ENCODE data around the gene ELF5. TPM values are rescaled to one million over a fixed set of nuclear protein-coding genes. Genes with fewer than 3 reads are reported as not detected.

The ELF5 gene
- polyA plus RNA-seq, 4 donors = 53.8 to 87.5 (median 74.9) TPM

DNA sequence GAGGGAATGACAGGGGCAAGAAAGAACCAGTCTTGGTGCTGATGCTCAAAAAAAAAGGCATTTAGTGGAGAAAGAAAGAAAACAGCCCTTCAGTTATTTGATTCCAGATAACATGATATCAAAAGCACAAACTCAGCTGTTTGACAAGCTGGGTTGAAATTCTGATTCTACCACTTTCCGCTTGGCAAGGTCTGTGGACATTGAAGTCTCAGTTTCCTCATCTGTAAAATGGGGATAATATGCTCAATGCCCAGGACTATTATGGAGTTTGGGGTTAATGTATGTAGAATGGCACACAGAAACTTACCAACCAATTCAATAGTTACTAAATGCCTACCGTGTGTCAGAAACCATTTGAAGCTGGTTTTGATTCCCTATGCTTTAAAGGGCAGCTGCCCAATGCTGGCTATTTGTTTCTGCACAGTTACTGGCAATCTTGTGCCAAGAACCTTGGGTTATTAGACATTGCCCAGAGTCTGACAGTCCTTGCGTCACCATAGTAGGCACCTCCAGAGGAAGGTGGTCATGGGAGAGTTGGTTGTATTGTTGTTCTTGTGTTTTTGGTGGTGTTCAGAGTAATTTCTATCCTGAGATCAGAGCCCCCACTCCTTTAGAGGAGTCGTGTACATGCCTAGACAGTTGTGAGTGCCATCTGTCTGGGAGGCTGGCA, 19.5 kb downstream of the ELF5 start:
- no peak for DNase-seq (ENCODE audit: low read depth in 4 of 4, low spot score in 2 of 4)

- DNase-seq (ENCODE audit: low read depth in 4 of 4, low spot score in 2 of 4) = no peak
These were observed 20.1 kb downstream of the ELF5 start for GRCh38 chr11:34493468-34493867.

GRCh38 chr11:34492806-34493414, 20.7 kb downstream of the ELF5 start:
- DNase-seq (ENCODE audit: low read depth in 4 of 4, low spot score in 2 of 4) = peak in 2 of 4 donors; percentile 32 to 57

- no peak for DNase-seq (ENCODE audit: low read depth in 4 of 4, low spot score in 2 of 4)
These were observed 23.3 kb downstream of the ELF5 start for GRCh38 chr11:34490304-34490703.

- no peak for DNase-seq (ENCODE audit: low read depth in 4 of 4, low spot score in 2 of 4)
These were observed 24.6 kb downstream of the ELF5 start for GRCh38 chr11:34488855-34489557.

DNA sequence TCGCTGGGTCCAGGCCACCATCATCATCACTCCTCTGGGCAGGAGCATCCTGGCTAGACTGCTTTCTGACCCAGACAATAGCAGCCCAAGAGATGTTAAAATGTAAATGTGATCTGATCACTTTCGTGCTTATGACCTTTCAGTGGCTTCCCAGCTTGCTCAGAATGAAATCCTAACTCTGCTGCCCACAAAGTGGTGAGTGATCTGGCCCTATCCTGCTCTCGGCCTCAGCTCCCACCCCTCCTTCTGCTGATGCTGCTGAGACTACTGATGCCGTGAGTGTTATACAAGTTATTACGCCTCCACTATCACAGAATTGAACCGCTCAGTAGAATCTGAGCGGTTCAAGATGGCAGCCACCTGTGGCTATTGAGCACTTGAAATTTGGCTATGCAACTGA, 26.2 kb downstream of the ELF5 start:
- DNase-seq (ENCODE audit: low read depth in 4 of 4, low spot score in 2 of 4) = no peak

- DNase-seq (ENCODE audit: low read depth in 4 of 4, low spot score in 2 of 4) = no peak
These were observed 30.3 kb downstream of the ELF5 start for GRCh38 chr11:34483106-34483874.

GRCh38 chr11:34481307-34481706, 32.3 kb downstream of the ELF5 start:
- DNase-seq (ENCODE audit: low read depth in 4 of 4, low spot score in 2 of 4) = no peak

DNA sequence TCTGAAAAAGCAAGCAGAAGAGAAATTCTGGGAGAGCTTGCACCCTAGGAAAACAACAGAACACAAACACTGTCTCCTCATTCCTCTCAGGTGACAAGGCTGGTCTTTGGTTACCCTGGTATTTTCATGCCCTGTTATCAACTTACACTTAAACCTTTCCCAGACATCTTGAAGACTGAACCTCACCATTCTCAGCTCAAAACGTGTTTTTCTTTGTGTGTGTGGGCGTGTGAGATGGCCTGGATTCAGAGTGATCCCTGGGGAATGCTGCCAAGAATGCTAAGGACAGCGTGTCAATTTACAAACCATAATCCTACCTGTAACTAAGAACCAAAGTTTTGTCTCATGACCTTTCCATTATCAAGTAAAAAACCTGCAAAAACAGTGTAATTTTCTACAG, 33.3 kb downstream of the ELF5 start:
- no peak for DNase-seq (ENCODE audit: low read depth in 4 of 4, low spot score in 2 of 4)

DNA sequence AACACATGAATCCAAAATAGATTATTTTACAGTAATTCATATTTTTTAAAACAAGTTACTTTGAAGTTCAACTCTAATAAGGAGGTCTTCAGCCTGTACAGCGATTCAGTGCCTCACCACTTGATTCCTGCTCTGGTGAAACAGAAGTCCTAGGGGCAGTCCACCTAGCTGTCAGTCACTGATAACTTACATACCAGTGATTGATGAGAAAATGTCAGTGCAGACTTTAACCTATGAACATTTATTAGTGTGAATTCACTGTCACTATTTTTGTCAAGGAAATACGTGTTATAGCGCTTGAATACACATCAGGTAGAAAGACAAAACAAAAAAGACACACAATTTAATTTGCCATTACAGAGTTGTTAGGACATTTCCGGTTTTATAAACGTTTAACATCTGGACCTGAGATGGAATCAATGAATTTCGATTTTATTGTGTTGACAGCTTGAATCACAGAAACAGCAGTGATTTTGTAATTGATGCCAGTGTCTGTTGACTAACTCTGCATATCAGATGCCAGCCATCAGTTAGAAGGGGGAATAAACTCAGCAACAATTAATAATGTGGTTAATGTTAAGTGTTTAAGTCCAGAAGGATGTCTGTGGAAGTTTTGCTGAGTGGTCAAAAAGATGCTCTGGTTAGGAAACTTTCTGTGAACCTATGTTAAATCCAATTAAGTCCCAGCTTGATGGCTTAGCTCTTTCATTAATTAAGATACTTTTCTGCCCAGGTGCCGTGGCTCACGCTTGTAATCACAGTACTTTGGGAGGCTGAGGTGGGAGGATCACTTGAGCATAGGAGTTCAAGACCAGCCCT, 34.5 kb downstream of the ELF5 start:
- no peak for DNase-seq (ENCODE audit: low read depth in 4 of 4, low spot score in 2 of 4)

DNA sequence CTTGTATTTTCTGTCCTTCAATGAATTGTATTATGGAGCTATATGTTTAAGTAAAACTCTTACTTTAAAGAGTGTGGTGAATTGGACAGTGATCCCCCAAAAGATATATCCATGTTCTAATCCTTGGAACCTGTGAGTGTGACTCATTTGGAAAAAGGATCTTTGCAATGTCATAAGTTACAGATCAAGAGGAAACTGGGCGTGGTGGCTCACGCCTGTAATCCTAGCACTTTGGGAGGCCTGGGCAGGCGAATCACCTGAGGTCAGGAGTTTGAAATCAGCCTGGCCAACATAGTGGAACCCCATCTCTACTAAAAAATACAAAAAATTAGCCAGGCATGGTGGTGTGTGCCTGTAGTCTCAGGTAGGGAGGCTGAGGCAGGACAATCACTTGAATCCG, 36.7 kb downstream of the ELF5 start:
- DNase-seq (ENCODE audit: low read depth in 4 of 4, low spot score in 2 of 4) = no peak

- no peak for DNase-seq (ENCODE audit: low read depth in 4 of 4, low spot score in 2 of 4)
These were observed 37.9 kb downstream of the ELF5 start for GRCh38 chr11:34475656-34476055.

- DNase-seq (ENCODE audit: low read depth in 4 of 4, low spot score in 2 of 4) = no peak
These were observed 39.9 kb downstream of the ELF5 start for GRCh38 chr11:34473603-34474169.

- no peak for DNase-seq (ENCODE audit: low read depth in 4 of 4, low spot score in 2 of 4)
These were observed 45.3 kb downstream of the ELF5 start for GRCh38 chr11:34468209-34468841.

GRCh38 chr11:34466802-34467488, 46.6 kb downstream of the ELF5 start:
- no peak for DNase-seq (ENCODE audit: low read depth in 4 of 4, low spot score in 2 of 4)

DNA sequence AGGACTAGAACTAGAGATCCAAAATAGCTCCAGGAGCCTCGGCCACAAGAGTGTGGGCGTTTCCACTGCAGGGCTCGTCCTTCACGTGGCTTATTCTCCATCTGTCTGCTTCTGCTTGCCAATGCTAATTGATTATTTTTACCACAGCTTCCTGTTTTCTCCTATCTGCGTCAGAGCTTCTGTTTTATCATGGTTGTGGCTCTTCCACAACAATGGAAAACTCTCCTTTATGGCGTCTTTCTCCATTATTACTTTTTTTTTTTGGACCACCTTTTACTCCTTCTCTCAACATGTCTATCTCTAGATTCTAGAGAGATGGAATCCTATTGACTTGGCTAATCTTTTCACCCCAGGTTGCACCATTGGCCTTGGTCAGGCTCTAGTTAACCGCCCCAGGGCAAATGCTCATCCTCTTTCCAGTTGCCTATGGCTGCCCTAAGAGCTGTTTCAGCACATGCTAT, 49.0 kb downstream of the ELF5 start:
- no peak for DNase-seq (ENCODE audit: low read depth in 4 of 4, low spot score in 2 of 4)

GRCh38 chr11:34461215-34461614, 52.4 kb downstream of the ELF5 start:
- no peak for DNase-seq (ENCODE audit: low read depth in 4 of 4, low spot score in 2 of 4)

DNA sequence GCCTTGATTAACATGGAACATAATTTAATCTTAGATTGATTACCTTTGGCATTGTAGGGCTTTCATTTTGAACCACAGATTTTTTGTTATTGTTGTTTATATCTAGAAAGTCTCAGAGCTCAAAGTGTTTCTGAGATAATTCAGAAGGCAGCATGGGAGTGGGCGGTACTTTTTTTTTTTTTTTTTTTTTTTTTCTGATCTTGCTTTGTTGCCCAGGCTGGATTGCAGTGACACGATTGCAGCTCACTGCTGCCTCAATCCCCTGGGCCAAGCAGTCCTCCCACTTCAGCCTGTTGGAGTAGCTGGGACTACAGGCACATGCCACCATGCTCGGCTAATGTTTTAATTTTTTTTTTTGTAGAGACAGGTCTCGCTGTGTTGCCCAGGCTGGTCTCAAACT, 53.3 kb downstream of the ELF5 start:
- DNase-seq (ENCODE audit: low read depth in 4 of 4, low spot score in 2 of 4) = no peak
